ENCODE data around the gene ABR. TPM values are rescaled to one million over a fixed set of nuclear protein-coding genes. Genes with fewer than 3 reads are reported as not detected.

The ABR gene
- total and polyA plus RNA-seq, 2 of the 8 experiments (the other 6 are each of a cell fraction or from before 2014, with no cell fraction given), result 44.8 to 47.2 TPM

DNA sequence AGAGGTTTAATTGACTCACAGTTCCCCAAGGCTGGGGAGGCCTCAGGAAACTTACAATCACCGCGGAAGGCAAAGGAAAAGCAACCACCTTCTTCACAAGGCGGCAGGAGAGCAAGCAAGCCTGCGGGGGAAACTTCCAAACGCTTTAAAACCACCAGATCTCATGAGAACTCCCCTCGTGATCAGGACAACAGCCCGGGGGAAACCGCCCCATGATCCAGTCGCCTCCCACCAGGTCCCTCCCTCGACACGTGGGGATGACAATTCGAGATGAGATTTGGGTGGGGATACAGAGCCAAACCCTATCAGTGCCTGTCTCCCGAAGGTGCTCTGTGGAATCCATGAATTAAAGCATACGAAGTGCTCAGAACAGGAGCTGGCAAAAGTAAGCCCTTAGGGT is 43.9 kb upstream of the ABR start (continued):
- TF ChIP-seq BACH1 (IDR thresholded peaks at IDR 0.05; ENCODE audit: low read length) (no peak), SAP30 (IDR thresholded peaks at IDR 0.05; ENCODE audit: insufficient read depth, insufficient replicate concordance, low read length) (no peak), CBX5 (IDR thresholded peaks at IDR 0.05; ENCODE audit: low read depth, low read length) (no peak), JUN (IDR thresholded peaks at IDR 0.05; ENCODE audit: low read depth, low read length) (no peak), TAF7 (optimal IDR thresholded peaks at IDR 0.05; ENCODE audit: borderline replicate concordance, low read depth, low read length) (no peak), EGR1 (IDR thresholded peaks at IDR 0.05; ENCODE audit: borderline replicate concordance, low read depth, low read length) (no peak)
